NCI-H345 treated with DMSO at 0.1 percent for 48 hours (cell line): ENCODE results near the gene TSPAN12.
"Not testable (repeated sequence)": the region's sequence is repeated elsewhere in the genome, so short reads cannot be mapped to it uniquely, and the experiment has no call there.

Experiments used
- DNase-seq: peaks from one replicate; lab custom pipeline; 2025; ENCODE audit not compliant: unreplicated experiment; lab: John Stamatoyannopoulos, UW

TSPAN12 gene

GRCh38 chr7:120806669-120807068, 51.3 kb downstream of the TSPAN12 start:
- DNase-seq: no peak

GRCh38 chr7:120805636-120806388, 52.1 kb downstream of the TSPAN12 start:
- DNase-seq: peak; percentile 22

- no peak for DNase-seq
Measured at GRCh38 chr7:120802751-120803150, 55.2 kb downstream of the TSPAN12 start.

GRCh38 chr7:120799813-120800475, 58.0 kb downstream of the TSPAN12 start:
- no peak for DNase-seq

- DNase-seq: no peak
Measured at GRCh38 chr7:120799147-120799546, 58.8 kb downstream of the TSPAN12 start.

- DNase-seq: no peak
Measured at GRCh38 chr7:120797026-120797645, 60.8 kb downstream of the TSPAN12 start.

GRCh38 chr7:120794106-120794729, 63.7 kb downstream of the TSPAN12 start:
- DNase-seq: no peak

GRCh38 chr7:120793213-120793936, 64.6 kb downstream of the TSPAN12 start:
- DNase-seq: no peak

GRCh38 chr7:120792861-120793130, 65.1 kb downstream of the TSPAN12 start:
- no peak for DNase-seq

- peak; percentile 3 for DNase-seq
Measured at GRCh38 chr7:120792091-120792860, 65.7 kb downstream of the TSPAN12 start.

- no peak for DNase-seq
Measured at GRCh38 chr7:120785095-120785494, 72.8 kb downstream of the TSPAN12 start.

- no peak for DNase-seq
Measured at GRCh38 chr7:120783721-120784120, 74.2 kb downstream of the TSPAN12 start.

GRCh38 chr7:120783273-120783672, 74.7 kb downstream of the TSPAN12 start:
- no peak for DNase-seq

- not testable (repeated sequence) for DNase-seq
Measured at GRCh38 chr7:120781924-120782323, 76.0 kb downstream of the TSPAN12 start.

- DNase-seq: no peak
Measured at GRCh38 chr7:120780938-120781337, 77.0 kb downstream of the TSPAN12 start.

GRCh38 chr7:120780451-120780850, 77.5 kb downstream of the TSPAN12 start:
- not testable (repeated sequence) for DNase-seq

GRCh38 chr7:120779078-120779477, 78.9 kb downstream of the TSPAN12 start:
- not testable (repeated sequence) for DNase-seq

- no peak for DNase-seq
Measured at GRCh38 chr7:120775755-120776154, 82.2 kb downstream of the TSPAN12 start.

GRCh38 chr7:120774481-120774880, 83.5 kb downstream of the TSPAN12 start:
- DNase-seq: no peak

GRCh38 chr7:120770206-120770605, 87.7 kb downstream of the TSPAN12 start:
- DNase-seq: no peak
